ENCODE data around the gene XYLT1. TPM values are rescaled to one million over a fixed set of nuclear protein-coding genes. Genes with fewer than 3 reads are reported as not detected.

XYLT1 gene
- total and polyA plus RNA-seq, 9 of the 15 experiments (the other 6 are each of a cell fraction or from before 2014, with no cell fraction given): 0.03 to 0.09 (median 0.08) TPM; not detected in 6

DNA sequence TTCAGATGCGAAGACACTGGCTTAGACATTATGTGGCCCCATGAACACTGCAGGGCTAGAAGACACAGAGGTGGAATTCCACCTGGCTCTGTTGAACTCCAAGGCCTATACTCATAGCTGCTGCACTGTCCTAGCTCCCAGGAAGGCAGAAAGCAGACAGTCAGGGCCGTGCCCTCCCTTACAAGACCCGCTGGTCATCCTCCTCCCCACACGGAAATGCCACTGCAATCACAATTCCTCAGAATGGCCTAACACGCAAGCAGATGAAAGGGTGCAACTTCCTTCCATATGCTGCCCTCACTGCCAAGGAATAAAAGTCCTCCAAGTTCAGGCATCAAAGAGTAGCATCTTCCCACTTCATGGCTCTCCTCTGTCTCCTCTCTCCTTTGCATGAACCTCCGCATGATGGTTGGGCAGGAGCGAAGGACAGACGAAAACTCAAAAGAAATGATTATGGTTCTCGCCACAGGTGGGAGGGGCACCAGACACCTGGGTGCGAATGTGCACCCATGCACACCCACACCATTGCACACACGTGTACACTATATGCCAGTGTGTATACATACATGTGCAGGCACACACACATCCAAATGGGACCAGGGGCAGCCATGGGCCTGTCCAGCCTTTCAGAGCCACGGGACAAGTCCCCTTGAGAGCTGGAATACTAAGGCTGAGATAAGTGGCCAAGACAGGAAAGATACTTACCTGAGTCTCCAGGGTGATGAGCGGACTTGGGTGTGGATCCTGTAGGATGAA, 113.3 kb downstream of the XYLT1 start:
- BruUV-seq (replicated peaks): no TSS peak
- H2AFZ ChIP-seq (ENCODE audit: low read depth, low read length): no peak overlapping the region
- H3K4me1 ChIP-seq (replicated peaks in 1 of 2; ENCODE audit: control insufficient read depth in 2 of 2, insufficient read depth in 2 of 2, low read length in 2 of 2): no peaks in the 10 kb centered on the region

More for the DNA sequence above, 113.3 kb downstream of the XYLT1 start:
- no peaks in the 10 kb centered on the region; the same call in 1 of the 2 replicates for H4K20me1 ChIP-seq (replicated peaks; ENCODE audit: control insufficient read depth, insufficient read depth, low read length)
- 0% methylated on average over 12 of the region's 13 CpGs for WGBS (ENCODE audit: insufficient coverage, low coverage, missing lambda C conversion rate)
- H3K36me3 ChIP-seq (ENCODE audit: control insufficient read depth, insufficient read depth, low read length): no peaks in the 10 kb centered on the region
- DNase-seq (ENCODE audit: extremely low read depth in 1 of 4, low spot score in 3 of 4) (no peak), ATAC-seq (no peak), FAIRE-seq (no peak)
- no peaks in the 10 kb centered on the region for H3K9me3 ChIP-seq (replicated peaks; ENCODE audit: control insufficient read depth, insufficient read depth, low read depth, low read length)
- peaks cover 4 to 32% of the 10 kb centered on the region in 2 experiments; a peak in 3 of 5 replicates for H3K27me3 ChIP-seq (ENCODE audit: control insufficient read depth in 2 of 2, insufficient read depth in 2 of 2, low read length in 2 of 2)
- H3K4me2 ChIP-seq (ENCODE audit: insufficient read depth, low read length): no peak overlapping the region
- ChIA-PET POLR2A (no interaction called here), CTCF (ENCODE audit: low intra/inter-chr PET ratio) (no interaction called here)
- H3K9ac ChIP-seq (ENCODE audit: insufficient read depth in 1 of 2, low read depth in 2 of 2, low read length in 2 of 2): no peak overlapping the region
- H3K4me3 ChIP-seq: no peak overlapping the region
- no peak overlapping the region for H3K27ac ChIP-seq (ENCODE audit: extremely low read depth, low read depth, low read length)
- TF ChIP-seq ZNF224 (CRISPR knock-in tag; IDR thresholded peaks at IDR 0.05) (no peak), ZNF41 (CRISPR knock-in tag; conservative IDR thresholded peaks at IDR 0.05) (no peak), STAT5A (IDR thresholded peaks at IDR 0.05; ENCODE audit: borderline replicate concordance, low read length) (no peak), GATA2 (CRISPR knock-in tag; IDR thresholded peaks at IDR 0.05) (no peak), SMAD4 (CRISPR knock-in tag; conservative IDR thresholded peaks at IDR 0.05) (no peak), SAFB2 (IDR thresholded peaks at IDR 0.05; ENCODE audit: borderline replicate concordance, low read depth, low read length, severe bottlenecking) (no peak), KAT8 (IDR thresholded peaks at IDR 0.05; ENCODE audit: low read depth) (no peak), POLR2AphosphoS2 (IDR thresholded peaks at IDR 0.05; ENCODE audit: low read length) (no peak), YY1 (IDR thresholded peaks at IDR 0.05; ENCODE audit: borderline replicate concordance in 1 of 3, control insufficient read depth in 1 of 3, extremely low read depth in 1 of 3, insufficient read depth in 3 of 3, insufficient read length in 1 of 3, insufficient replicate concordance in 2 of 3, low read depth in 1 of 3, low read length in 2 of 3) (no peak), NFYB (IDR thresholded peaks at IDR 0.05; ENCODE audit: extremely low read depth, insufficient read length) (no peak), HDAC6 (IDR thresholded peaks at IDR 0.05; ENCODE audit: low read depth, low read length) (no peak), SAP30 (IDR thresholded peaks at IDR 0.05; ENCODE audit: borderline replicate concordance, insufficient read depth, low read depth, low read length, poor library complexity, severe bottlenecking) (no peak)
- H3K79me2 ChIP-seq (ENCODE audit: control insufficient read depth, insufficient read depth, low read length): no peaks in the 10 kb centered on the region
- in situ Hi-C loops (cut with MboI) (no loop called here), intact Hi-C loops (cut with micrococcal nuclease) (no loop called here)
- no peaks in the 10 kb centered on the region for H3K9me1 ChIP-seq (ENCODE audit: control insufficient read depth, insufficient read depth, low read length)

Data from K562 (cell line).